Glutamatergic neuron (in vitro differentiated cells): ENCODE data around the gene SPIC. TPM values are rescaled to one million over a fixed set of nuclear protein-coding genes. Genes with fewer than 3 reads are reported as not detected.

Source experiments
- DNase-seq: peaks from one replicate; pipeline ENCODE4 v3.0.0; 2022
- H3K27ac Mint-ChIP-seq: one replicate; pipeline ENCODE4 v1.8.0; 2020; ENCODE audit warnings: mild to moderate bottlenecking, mixed read lengths, inconsistent platforms; ENCODE audit not compliant: unreplicated experiment
- H3K27me3 Mint-ChIP-seq: one replicate; pipeline ENCODE4 v1.8.0; 2020; ENCODE audit warnings: mild to moderate bottlenecking, moderate library complexity, mixed read lengths, inconsistent platforms; ENCODE audit not compliant: unreplicated experiment
- H3K36me3 Mint-ChIP-seq: one replicate; pipeline ENCODE4 v1.8.0; 2020; ENCODE audit warnings: mild to moderate bottlenecking, mixed read lengths, inconsistent platforms; ENCODE audit not compliant: unreplicated experiment
- H3K4me1 Mint-ChIP-seq: one replicate; pipeline ENCODE4 v1.8.0; 2020; ENCODE audit warnings: mild to moderate bottlenecking, low read depth, mixed read lengths, inconsistent platforms; ENCODE audit not compliant: unreplicated experiment
- H3K4me3 Mint-ChIP-seq: one replicate; pipeline ENCODE4 v1.8.0; 2020; ENCODE audit warnings: mild to moderate bottlenecking, mixed read lengths, inconsistent platforms; ENCODE audit not compliant: unreplicated experiment
- H3K9me3 Mint-ChIP-seq: one replicate; pipeline ENCODE4 v1.8.0; 2020; ENCODE audit warnings: mild to moderate bottlenecking, moderate library complexity, mixed read lengths, inconsistent platforms; ENCODE audit not compliant: unreplicated experiment
- long read RNA-seq: library from polyadenylated mRNA; unstranded; transcript quantifications from one replicate; pipeline ENCODE4 v2.0.0, GENCODE V29; 2020; ENCODE audit not compliant: unreplicated experiment
- total RNA-seq: library from RNA; stranded (reverse); fragmentation: NEBNext Ultra II Directional; extraction: Animal tissue kit (Norgen Biotek cat#: 25700); gene quantifications from one replicate; pipeline ENCODE4 v1.2.1, GENCODE V29; 2021; ENCODE audit not compliant: unreplicated experiment
- TF ChIP-seq, protein P1 (sequence below): fragments of 200-600 bp; sonication (generic); IDR thresholded peaks from one replicate; pipeline ENCODE4 v1.5.0; 2021; ENCODE audit not compliant: partially characterized antibody, unreplicated experiment

Gene SPIC
- total RNA-seq, result not detected
- long read RNA-seq, result 0 reads

DNA sequence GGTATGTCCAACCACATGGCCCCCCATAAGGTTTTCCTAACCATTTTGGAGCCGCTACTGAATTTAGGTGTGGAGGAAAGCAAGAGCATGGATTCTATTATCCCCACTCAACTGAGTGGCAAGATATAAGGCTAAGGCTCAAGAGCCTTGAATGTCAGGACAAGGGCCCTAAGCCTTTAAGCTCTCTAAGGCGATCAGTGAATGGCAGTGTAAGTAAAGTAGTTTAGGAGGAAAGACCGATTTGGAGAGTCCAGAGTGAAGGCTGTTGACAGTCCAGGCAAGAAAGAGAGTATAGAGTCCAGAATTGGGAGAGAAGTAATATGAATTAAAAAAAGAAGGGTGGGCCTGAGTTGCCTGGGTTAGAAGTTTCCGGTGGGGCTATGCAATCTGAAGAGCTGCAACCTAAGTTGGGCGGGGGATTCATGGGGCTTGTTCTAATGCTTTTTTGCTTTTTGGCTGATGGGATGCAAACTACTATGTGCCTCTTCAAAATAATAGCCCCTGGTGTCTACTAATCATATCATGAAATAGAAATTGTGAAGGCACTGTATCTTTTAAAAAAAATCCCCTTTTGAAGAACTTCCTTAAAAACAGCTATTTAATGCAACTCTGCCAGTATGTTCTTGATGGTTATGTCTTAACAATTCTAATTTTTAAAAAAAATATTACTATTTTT, at the start of gene SPIC:
TSS of gene SPIC (plus strand) at position 626 of the 676 bp plus-strand sequence. CDS start 1,569 bp downstream, outside the sequence.
- Mint-ChIP-seq H3K4me1 (no peaks in the 10 kb centered on the region), H3K27me3 (no peaks in the 10 kb centered on the region), H3K4me3 (no peak within 1 kb of the TSS), H3K36me3 (no peaks in the 10 kb centered on the region), H3K9me3 (peaks cover 3% of the 10 kb centered on the region), H3K27ac (no peak within 1 kb of the TSS)
- TF ChIP-seq, protein P1, sequence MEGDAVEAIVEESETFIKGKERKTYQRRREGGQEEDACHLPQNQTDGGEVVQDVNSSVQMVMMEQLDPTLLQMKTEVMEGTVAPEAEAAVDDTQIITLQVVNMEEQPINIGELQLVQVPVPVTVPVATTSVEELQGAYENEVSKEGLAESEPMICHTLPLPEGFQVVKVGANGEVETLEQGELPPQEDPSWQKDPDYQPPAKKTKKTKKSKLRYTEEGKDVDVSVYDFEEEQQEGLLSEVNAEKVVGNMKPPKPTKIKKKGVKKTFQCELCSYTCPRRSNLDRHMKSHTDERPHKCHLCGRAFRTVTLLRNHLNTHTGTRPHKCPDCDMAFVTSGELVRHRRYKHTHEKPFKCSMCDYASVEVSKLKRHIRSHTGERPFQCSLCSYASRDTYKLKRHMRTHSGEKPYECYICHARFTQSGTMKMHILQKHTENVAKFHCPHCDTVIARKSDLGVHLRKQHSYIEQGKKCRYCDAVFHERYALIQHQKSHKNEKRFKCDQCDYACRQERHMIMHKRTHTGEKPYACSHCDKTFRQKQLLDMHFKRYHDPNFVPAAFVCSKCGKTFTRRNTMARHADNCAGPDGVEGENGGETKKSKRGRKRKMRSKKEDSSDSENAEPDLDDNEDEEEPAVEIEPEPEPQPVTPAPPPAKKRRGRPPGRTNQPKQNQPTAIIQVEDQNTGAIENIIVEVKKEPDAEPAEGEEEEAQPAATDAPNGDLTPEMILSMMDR, result no peak
- no peak for DNase-seq

DNA sequence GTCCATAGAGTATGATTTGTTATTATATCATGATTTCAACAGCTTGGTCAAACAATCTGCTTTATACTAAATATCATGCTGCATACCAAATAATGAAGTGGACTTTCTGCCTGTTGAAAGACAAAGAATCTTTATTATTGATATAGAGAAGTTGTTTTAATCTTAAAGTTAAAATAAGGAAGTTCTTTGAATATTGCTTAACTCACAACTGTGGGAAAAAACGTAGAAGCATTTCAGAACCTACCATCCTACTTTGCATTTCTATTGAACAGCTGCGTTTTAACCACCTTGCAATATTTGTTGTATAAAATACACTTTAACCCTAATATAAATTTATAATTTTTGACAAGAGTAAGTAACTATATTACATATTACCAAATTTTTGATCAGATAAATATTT, 44.7 kb upstream of the SPIC start:
- DNase-seq, result no peak
- Mint-ChIP-seq H3K4me3 (no peak overlapping the region), H3K27me3 (no peaks in the 10 kb centered on the region), H3K4me1 (no peaks in the 10 kb centered on the region), H3K27ac (no peak overlapping the region), H3K36me3 (no peaks in the 10 kb centered on the region), H3K9me3 (no peaks in the 10 kb centered on the region)
- TF ChIP-seq, protein P1, result no peak

DNA sequence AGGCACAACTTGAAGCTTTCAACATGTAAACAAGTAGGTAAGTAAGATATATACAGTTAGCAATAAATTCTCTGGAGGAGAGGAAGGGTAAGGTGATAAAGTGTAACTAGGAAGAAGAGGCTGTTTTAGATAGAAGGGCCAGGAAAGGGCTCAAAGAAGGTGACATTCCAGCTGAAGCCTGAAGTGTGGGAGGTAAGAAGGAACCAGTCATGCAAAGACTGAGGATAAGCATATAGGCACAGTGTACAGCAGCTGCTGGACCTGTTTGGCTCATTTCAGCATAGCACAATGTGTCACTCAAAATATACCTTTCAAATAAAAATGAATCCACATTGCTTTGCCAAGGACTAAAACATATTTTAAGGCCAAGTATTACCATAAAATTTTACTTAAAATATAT, 39.0 kb upstream of the SPIC start:
- H3K27ac Mint-ChIP-seq, result no peak overlapping the region
- H3K4me3 Mint-ChIP-seq, result no peak overlapping the region
- H3K4me1 Mint-ChIP-seq, result no peaks in the 10 kb centered on the region
- H3K9me3 Mint-ChIP-seq, result no peaks in the 10 kb centered on the region
- no peaks in the 10 kb centered on the region for H3K27me3 Mint-ChIP-seq
- H3K36me3 Mint-ChIP-seq, result no peaks in the 10 kb centered on the region
- TF ChIP-seq, protein P1, result no peak
- DNase-seq, result no peak

DNA sequence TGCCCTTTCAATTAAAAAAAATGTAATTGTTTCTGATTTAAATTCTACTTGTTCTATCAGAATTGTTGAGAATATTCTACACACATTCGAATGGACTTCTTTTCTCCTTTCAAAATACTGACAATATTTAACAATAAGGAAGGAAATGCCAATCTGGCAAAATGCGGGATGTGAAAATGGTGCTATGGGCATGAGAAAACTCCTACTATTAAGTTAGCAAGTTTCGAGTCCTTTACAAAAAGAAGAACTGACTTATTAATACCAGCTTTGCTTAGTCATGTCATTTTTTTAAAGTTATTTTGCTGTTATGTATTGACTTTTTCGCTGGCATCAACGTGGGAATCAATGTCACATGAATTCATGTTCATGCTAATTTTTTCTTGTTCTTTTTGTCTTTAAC, 35.9 kb upstream of the SPIC start:
- no peak for DNase-seq
- Mint-ChIP-seq H3K4me1 (no peaks in the 10 kb centered on the region), H3K4me3 (no peak overlapping the region), H3K36me3 (no peaks in the 10 kb centered on the region), H3K9me3 (no peaks in the 10 kb centered on the region), H3K27me3 (no peaks in the 10 kb centered on the region), H3K27ac (no peak overlapping the region)
- TF ChIP-seq, protein P1, result no peak

DNA sequence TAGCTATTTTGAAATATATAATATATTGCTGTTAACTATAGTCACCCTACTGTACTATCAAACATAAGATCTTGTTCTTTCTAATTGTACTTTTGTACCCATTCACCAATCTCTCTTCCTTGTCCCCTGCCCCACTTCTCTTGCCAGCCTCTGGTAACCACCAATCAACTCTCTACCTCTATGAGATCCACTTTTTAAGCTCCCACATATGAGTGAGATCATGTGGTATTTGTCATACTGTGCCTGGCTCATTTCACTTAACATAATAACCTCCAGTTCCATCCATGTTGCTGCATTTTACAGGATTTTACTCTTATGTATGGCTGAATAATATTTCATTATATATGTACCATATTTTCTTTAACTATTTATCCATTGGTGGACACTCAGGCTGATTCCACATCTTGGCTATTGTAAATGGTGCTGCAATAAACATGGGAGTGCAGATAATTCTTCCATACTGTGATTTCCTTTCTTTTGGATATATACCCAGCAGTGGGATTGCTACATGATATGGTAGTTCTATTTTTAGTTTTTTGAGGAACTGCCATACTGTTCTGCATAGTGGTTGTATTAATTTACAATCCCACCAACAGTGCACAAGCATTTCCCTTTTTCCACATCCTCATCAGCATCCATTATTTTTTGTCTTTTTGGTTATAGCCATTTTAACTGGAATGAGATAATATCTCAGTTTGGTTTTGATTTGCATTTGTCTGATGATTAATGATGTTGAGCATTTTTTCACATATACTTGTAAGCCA, 33.5 kb upstream of the SPIC start:
- no peak overlapping the region for H3K4me3 Mint-ChIP-seq
- no peaks in the 10 kb centered on the region for H3K36me3 Mint-ChIP-seq
- H3K9me3 Mint-ChIP-seq, result no peaks in the 10 kb centered on the region
- no peaks in the 10 kb centered on the region for H3K4me1 Mint-ChIP-seq
- no peaks in the 10 kb centered on the region for H3K27me3 Mint-ChIP-seq
- no peak for DNase-seq
- H3K27ac Mint-ChIP-seq, result no peak overlapping the region
- TF ChIP-seq, protein P1, result no peak
